Astrocyte of the cerebellum (primary cell): ENCODE measurements around the gene ZFAND3.

Experiments
- DNase-seq: peaks from one replicate; pipeline ENCODE4 v3.0.0-alpha.2; 2011; ENCODE audit warnings: low read depth
- H3K4me3 ChIP-seq: 2 replicates; pipeline ENCODE4 v1.5.1; 2011; ENCODE audit warnings: mild to moderate bottlenecking, low read depth, low read length, moderate library complexity
- CTCF ChIP-seq: IDR thresholded peaks from 2 replicates; pipeline ENCODE4 v1.5.1; 2012; ENCODE audit warnings: low read length, low read depth, moderate library complexity, mild to moderate bottlenecking; ENCODE audit errors: missing control alignments
- in situ Hi-C: cut with HindIII; loops from 2 replicates; pipeline ENCODE4 v1.10.0; 2017; ENCODE audit warnings: low sequenced_read_pairs

Gene ZFAND3

GRCh38 chr6:38170666-38171355, 351.3 kb downstream of the ZFAND3 start:
- no peak overlapping the region for H3K4me3 ChIP-seq
- TF ChIP-seq CTCF = no peak
- in situ Hi-C loops = no loop called here
- no peak for DNase-seq

GRCh38 chr6:38171997-38172738, 352.6 kb downstream of the ZFAND3 start:
- in situ Hi-C loops = no loop called here
- no peak for TF ChIP-seq CTCF
- DNase-seq = no peak
- H3K4me3 ChIP-seq = no peak overlapping the region

GRCh38 chr6:38172739-38173410, 353.3 kb downstream of the ZFAND3 start:
- in situ Hi-C loops = no loop called here
- no peak overlapping the region for H3K4me3 ChIP-seq
- TF ChIP-seq CTCF = no peak
- no peak for DNase-seq

- TF ChIP-seq CTCF = no peak
- no peak overlapping the region for H3K4me3 ChIP-seq
- in situ Hi-C loops = no loop called here
- DNase-seq = no peak
Observed at GRCh38 chr6:38173909-38174308, 354.4 kb downstream of the ZFAND3 start.

- in situ Hi-C loops = no loop called here
- no peak for DNase-seq
- TF ChIP-seq CTCF = no peak
- H3K4me3 ChIP-seq = no peak overlapping the region
Observed at GRCh38 chr6:38174315-38174714, 354.8 kb downstream of the ZFAND3 start.

GRCh38 chr6:38174806-38175495, 355.4 kb downstream of the ZFAND3 start:
- H3K4me3 ChIP-seq = no peak overlapping the region
- DNase-seq = no peak
- no peak for TF ChIP-seq CTCF
- in situ Hi-C loops = loop anchor here (5.0 kb wide), 1 partner anchor 52 kb away; no protein-coding TSS in a partner anchor
